Measurements from ENCODE around the gene ROR2.
"Not testable (repeated sequence)": the region's sequence is repeated elsewhere in the genome, so short reads cannot be mapped to it uniquely, and the experiment has no call there.

ROR2 gene

GRCh38 chr9:91555132-91555531 is 394.9 kb downstream of the ROR2 start:
- DNase-seq: no peak

- no peak for DNase-seq
Observed at GRCh38 chr9:91549177-91549576, 400.9 kb downstream of the ROR2 start.

GRCh38 chr9:91547081-91547480 is 402.9 kb downstream of the ROR2 start:
- DNase-seq: no peak

GRCh38 chr9:91546574-91546973 is 403.5 kb downstream of the ROR2 start:
- no peak for DNase-seq

- DNase-seq: no peak
Observed at GRCh38 chr9:91541734-91542133, 408.3 kb downstream of the ROR2 start.

- not testable (repeated sequence) for DNase-seq
Observed at GRCh38 chr9:91540506-91540905, 409.5 kb downstream of the ROR2 start.

- DNase-seq: no peak
Observed at GRCh38 chr9:91536211-91536691, 413.8 kb downstream of the ROR2 start.

- DNase-seq: no peak
Observed at GRCh38 chr9:91534374-91534773, 415.7 kb downstream of the ROR2 start.

GRCh38 chr9:91533382-91533781 is 416.6 kb downstream of the ROR2 start:
- DNase-seq: no peak

GRCh38 chr9:91532325-91532724 is 417.7 kb downstream of the ROR2 start:
- DNase-seq: no peak

GRCh38 chr9:91530829-91531228 is 419.2 kb downstream of the ROR2 start:
- DNase-seq: no peak

GRCh38 chr9:91522481-91522880 is 427.5 kb downstream of the ROR2 start:
- no peak for DNase-seq

- no peak for DNase-seq
Observed at GRCh38 chr9:91519520-91520277, 430.3 kb downstream of the ROR2 start.

- no peak for DNase-seq
Observed at GRCh38 chr9:91518462-91518861, 431.6 kb downstream of the ROR2 start.

GRCh38 chr9:91517801-91518200 is 432.2 kb downstream of the ROR2 start:
- DNase-seq: no peak

- DNase-seq: not testable (repeated sequence)
Observed at GRCh38 chr9:91517332-91517731, 432.7 kb downstream of the ROR2 start.

GRCh38 chr9:91516777-91517176 is 433.3 kb downstream of the ROR2 start:
- no peak for DNase-seq

GRCh38 chr9:91516081-91516480 is 433.9 kb downstream of the ROR2 start:
- no peak for DNase-seq

GRCh38 chr9:91515074-91515687 is 434.8 kb downstream of the ROR2 start:
- DNase-seq: peak in 1 of 2 donors; percentile 5

All from stimulated activated CD4-positive, alpha-beta T cell treated with anti-CD3 and anti-CD28 coated beads, Interleukin-2, amount 100 ng/mL, for 48 hours (primary cell).